Smooth muscle cell (in vitro differentiated cells): Measurements from ENCODE around the gene ARRB1. TPM values are rescaled to one million over a fixed set of nuclear protein-coding genes. Genes with fewer than 3 reads are reported as not detected.
"Not testable (repeated sequence)": the region's sequence is repeated elsewhere in the genome, so short reads cannot be mapped to it uniquely, and the experiment has no call there.

Source experiments
- DNase-seq: peaks from one replicate; lab custom pipeline; 2025; ENCODE audit not compliant: unreplicated experiment; lab: John Stamatoyannopoulos, UW
- H2AFZ ChIP-seq: fragments of 200-600 bp; sonication (generic); 2 replicates; pipeline ENCODE4 v1.6.0; 2016; ENCODE audit warnings: antibody characterized with exemption, low read depth, mild to moderate bottlenecking
- H3F3A ChIP-seq: fragments of 200-600 bp; sonication (generic); 2 replicates; pipeline ENCODE4 v1.6.0; 2017; ENCODE audit warnings: antibody characterized with exemption, low read depth
- H3K27ac ChIP-seq: fragments of 200-600 bp; sonication (generic); 2 replicates; pipeline ENCODE4 v1.5.1; 2016; ENCODE audit warnings: low read depth, mild to moderate bottlenecking
- H3K27me3 ChIP-seq: fragments of 200-600 bp; sonication (generic); 2 replicates; pipeline ENCODE4 v1.6.1; 2016; ENCODE audit warnings: low read depth, mild to moderate bottlenecking
- H3K36me3 ChIP-seq: fragments of 200-600 bp; sonication (generic); 2 replicates; pipeline ENCODE4 v1.5.1; 2016; ENCODE audit warnings: low read depth
- H3K4me1 ChIP-seq: fragments of 200-600 bp; sonication (generic); 2 replicates; pipeline ENCODE4 v1.5.1; 2016; ENCODE audit warnings: low read depth
- H3K4me2 ChIP-seq: fragments of 200-600 bp; sonication (generic); 2 replicates; pipeline ENCODE4 v1.6.0; 2016; ENCODE audit warnings: mild to moderate bottlenecking
- H3K4me3 ChIP-seq: fragments of 200-600 bp; sonication (generic); 2 replicates; pipeline ENCODE4 v1.5.1; 2016; ENCODE audit warnings: mild to moderate bottlenecking
- H3K79me2 ChIP-seq: fragments of 200-600 bp; sonication (generic); 2 replicates; pipeline ENCODE4 v1.6.0; 2016; ENCODE audit warnings: low read depth, mild to moderate bottlenecking
- H3K9ac ChIP-seq: fragments of 200-600 bp; sonication (generic); 2 replicates; pipeline ENCODE4 v1.6.0; 2016; ENCODE audit warnings: low read depth
- H3K9me3 ChIP-seq: fragments of 200-600 bp; sonication (generic); replicated peaks from 2 replicates; pipeline ENCODE4 v1.5.1; 2016; ENCODE audit warnings: low read depth
- H4K20me1 ChIP-seq: fragments of 200-600 bp; sonication (generic); 2 replicates; pipeline ENCODE4 v1.6.0; 2016; ENCODE audit warnings: low read depth
- CTCF ChIP-seq: fragments of 200-600 bp; sonication (generic); IDR thresholded peaks from 2 replicates; pipeline ENCODE4 v1.5.1; 2017; ENCODE audit warnings: borderline replicate concordance, mild to moderate bottlenecking, antibody characterized with exemption; ENCODE audit not compliant: insufficient read depth, poor library complexity, severe bottlenecking
- WGBS: methylation state at CpG from one replicate; pipeline ENCODE4 v1.1.7; 2016; ENCODE audit warnings: low lambda C conversion rate; 5-methylcytosine and 5-hydroxymethylcytosine counted together
- polyA plus RNA-seq: library from polyadenylated mRNA; unstranded; fragments of >200 nt; fragmentation: Nextera tagmentation; extraction: Ambion mirVana; gene quantifications from 2 replicates; pipeline ENCODE4 v1.2.1, GENCODE V29; 2016
- total RNA-seq: library from RNA; depleted of rRNA; stranded (reverse); fragments of >200 nt; gene quantifications from 2 replicates; pipeline ENCODE4 v1.2.3, GENCODE V29; 2014

Gene ARRB1
- total and polyA plus RNA-seq, 2 experiments from 2014 or later = 4.6 to 16.9 TPM

DNA sequence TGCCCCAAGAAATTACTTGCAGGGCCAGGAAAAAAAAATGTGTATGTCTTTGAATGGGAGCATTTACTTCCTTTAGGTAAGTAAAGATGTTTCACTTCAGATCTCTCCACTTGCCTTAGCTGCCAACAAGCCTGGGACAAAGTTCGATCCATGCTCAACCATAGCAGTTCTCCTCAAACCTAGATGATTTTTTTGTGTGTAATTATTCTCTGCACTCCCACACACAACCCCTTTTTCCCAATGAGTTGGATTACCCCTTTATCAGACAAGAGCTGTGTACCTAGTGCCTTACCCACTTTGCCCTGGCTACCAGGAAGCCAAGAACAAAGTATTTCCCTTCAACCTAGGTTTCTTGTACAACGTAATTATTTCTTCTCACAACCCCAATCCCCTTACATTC, 75.3 kb downstream of the ARRB1 start:
- Histone ChIP-seq H3F3A (peaks cover 3% of the 10 kb centered on the region), H3K4me3 (no peak overlapping the region), H3K4me2 (no peak overlapping the region), H3K9ac (no peak overlapping the region), H3K79me2 (no peaks in the 10 kb centered on the region), H3K9me3 (no peaks in the 10 kb centered on the region), H2AFZ (no peak overlapping the region), H3K27ac (no peak overlapping the region), H4K20me1 (no peaks in the 10 kb centered on the region), H3K36me3 (no peaks in the 10 kb centered on the region), H3K27me3 (no peaks in the 10 kb centered on the region), H3K4me1 (no peaks in the 10 kb centered on the region)
- TF ChIP-seq CTCF = no peak
- no peak for DNase-seq
- WGBS = 89% methylated on average over 2 of the region's 2 CpGs

GRCh38 chr11:75275581-75275980, 75.9 kb downstream of the ARRB1 start:
- Histone ChIP-seq H3K9ac (no peak overlapping the region), H3K27ac (no peak overlapping the region), H2AFZ (no peak overlapping the region), H3K79me2 (no peaks in the 10 kb centered on the region), H3K4me1 (no peaks in the 10 kb centered on the region), H3F3A (peaks cover 2% of the 10 kb centered on the region), H3K27me3 (no peaks in the 10 kb centered on the region), H3K4me3 (no peak overlapping the region), H4K20me1 (no peaks in the 10 kb centered on the region), H3K36me3 (no peaks in the 10 kb centered on the region), H3K9me3 (no peaks in the 10 kb centered on the region), H3K4me2 (no peak overlapping the region)
- WGBS = 37% methylated on average over 6 of the region's 6 CpGs
- DNase-seq = no peak
- no peak for TF ChIP-seq CTCF

DNA sequence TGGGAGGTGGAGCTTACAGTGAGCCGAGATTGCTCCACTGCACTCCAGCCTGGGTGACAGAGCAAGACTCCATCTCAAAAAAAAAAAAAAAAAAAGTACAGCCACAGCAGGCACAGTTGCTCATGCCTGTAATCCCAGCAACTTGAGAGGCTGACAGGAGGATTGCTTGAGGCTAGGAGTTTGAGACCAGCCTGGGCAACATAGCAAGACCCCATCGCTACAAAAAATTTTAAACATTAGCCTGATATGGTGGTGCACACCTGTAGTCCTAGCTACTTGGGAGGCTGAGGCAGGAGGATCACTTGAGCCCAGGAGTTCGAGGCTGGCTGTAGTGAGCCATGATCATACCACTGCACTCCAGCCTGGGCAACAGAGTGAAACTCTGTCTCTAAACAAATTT, 76.7 kb downstream of the ARRB1 start:
- not testable (repeated sequence) for H3K79me2 ChIP-seq, H3K9me3 ChIP-seq, H2AFZ ChIP-seq, H3F3A ChIP-seq, H3K4me1 ChIP-seq, DNase-seq, H3K27ac ChIP-seq, H3K27me3 ChIP-seq, H3K4me2 ChIP-seq, H3K4me3 ChIP-seq, H3K9ac ChIP-seq, H3K36me3 ChIP-seq, H4K20me1 ChIP-seq
- 97% methylated on average over 3 of the region's 3 CpGs for WGBS

- no peaks in the 10 kb centered on the region for H3K9me3 ChIP-seq
- no peaks in the 10 kb centered on the region for H3K79me2 ChIP-seq
- DNase-seq = no peak
- no peaks in the 10 kb centered on the region for H3K4me1 ChIP-seq
- no peak for TF ChIP-seq CTCF
- H3K27me3 ChIP-seq = no peaks in the 10 kb centered on the region
- H3K27ac ChIP-seq = no peak overlapping the region
- H3K4me2 ChIP-seq = no peak overlapping the region
- no peak overlapping the region for H2AFZ ChIP-seq
- WGBS = 96% methylated on average over 15 of the region's 15 CpGs
- H3K36me3 ChIP-seq = no peaks in the 10 kb centered on the region
- no peaks in the 10 kb centered on the region for H4K20me1 ChIP-seq
- H3K4me3 ChIP-seq = no peak overlapping the region
- H3F3A ChIP-seq = no peaks in the 10 kb centered on the region
- no peak overlapping the region for H3K9ac ChIP-seq
Measured at GRCh38 chr11:75273411-75274391, 77.8 kb downstream of the ARRB1 start.
